HFFc6 (cell line): ENCODE measurements around the gene CCDC127. TPM values are rescaled to one million over a fixed set of nuclear protein-coding genes. Genes with fewer than 3 reads are reported as not detected.
"Not testable (repeated sequence)": the region's sequence is repeated elsewhere in the genome, so short reads cannot be mapped to it uniquely, and the experiment has no call there.

Experiments
- DNase-seq: peaks from one replicate; pipeline ENCODE4 v3.0.0-alpha.2; 2018
- H3K27ac Mint-ChIP-seq: 2 replicates; pipeline ENCODE4 v1.8.0; 2020; ENCODE audit warnings: mild to moderate bottlenecking, mixed read lengths
- H3K27me3 Mint-ChIP-seq: 2 replicates; pipeline ENCODE4 v1.8.0; 2021; ENCODE audit warnings: mild to moderate bottlenecking, moderate library complexity, mixed read lengths; ENCODE audit not compliant: insufficient read depth
- H3K36me3 Mint-ChIP-seq: 2 replicates; pipeline ENCODE4 v1.8.0; 2021; ENCODE audit warnings: low read depth, mixed read lengths
- H3K4me1 Mint-ChIP-seq: 2 replicates; pipeline ENCODE4 v1.8.0; 2020; ENCODE audit warnings: low read depth, mixed read lengths
- H3K4me3 Mint-ChIP-seq: 2 replicates; pipeline ENCODE4 v1.8.0; 2020; ENCODE audit warnings: mild to moderate bottlenecking, moderate library complexity, mixed read lengths
- H3K9me3 Mint-ChIP-seq: 2 replicates; pipeline ENCODE4 v1.8.0; 2020; ENCODE audit warnings: mild to moderate bottlenecking, mixed read lengths
- CTCF ChIP-seq: fragments of 200-600 bp; sonication (generic); IDR thresholded peaks from 2 replicates; pipeline ENCODE4 v1.5.0; 2021; ENCODE audit warnings: antibody characterized with exemption, mild to moderate bottlenecking
- long read RNA-seq: library from polyadenylated mRNA; unstranded; transcript quantifications from one replicate; pipeline ENCODE4 v2.0.0, GENCODE V29; 2019
- total RNA-seq, 6 experiments: library from RNA; stranded (reverse); fragmentation: NEBNext Ultra II Directional; extraction: Animal tissue kit (Norgen Biotek cat#: 25700); gene quantifications; 2 replicates in 1 of 6; 3 replicates in 5 of 6; pipeline ENCODE4 v1.2.3, GENCODE V29; 2021

The CCDC127 gene
- 1 to 10 TPM; 4.5 to 6.6 (median 6.2) TPM for total RNA-seq
- long read RNA-seq, full-length matches to known transcripts = 25 of 27 reads
- long read RNA-seq, partial matches to known transcripts = 0 of 27 reads
- long read RNA-seq, other reads (novel, unspliced or antisense) = 2 of 27 reads

GRCh38 chr5:217494-218456, at the start of gene CCDC127, which contains the start of gene SDHA:
TSS of gene CCDC127 (minus strand) at chr5:218153. CDS start at chr5:216849, 1,304 bp downstream.
TSS of gene SDHA (plus strand) at chr5:218320. CDS start at chr5:218356, 36 bp downstream.
- not testable (repeated sequence) for H3K27me3 Mint-ChIP-seq, H3K9me3 Mint-ChIP-seq
- Mint-ChIP-seq H3K27ac (peak within 1 kb of the TSS; percentile 90), H3K36me3 (peaks cover 28% of the 10 kb centered on the region), H3K4me1 (peaks cover 52% of the 10 kb centered on the region), H3K4me3 (peak within 1 kb of the TSS; percentile 96)
- peak; percentile 81 for DNase-seq
- TF ChIP-seq CTCF = peak; percentile 70

GRCh38 chr5:267716-268115, 49.8 kb upstream of the CCDC127 start:
- Mint-ChIP-seq H3K4me1 (peaks cover 56% of the 10 kb centered on the region), H3K4me3 (no peak overlapping the region), H3K27me3 (peaks cover 4% of the 10 kb centered on the region), H3K9me3 (no peaks in the 10 kb centered on the region), H3K27ac (no peak overlapping the region), H3K36me3 (peaks cover 24% of the 10 kb centered on the region)
- DNase-seq = no peak
- no peak for TF ChIP-seq CTCF

GRCh38 chr5:266311-267026, 48.5 kb upstream of the CCDC127 start:
- not testable (repeated sequence) for H3K9me3 Mint-ChIP-seq, H3K27me3 Mint-ChIP-seq
- Mint-ChIP-seq H3K27ac (peak overlapping the region; percentile 63), H3K4me1 (peaks cover 55% of the 10 kb centered on the region), H3K36me3 (peaks cover 28% of the 10 kb centered on the region), H3K4me3 (peak overlapping the region; percentile 36; the same call in 1 of the 2 replicates)
- DNase-seq = peak; percentile 35

- DNase-seq = no peak
- no peak for TF ChIP-seq CTCF
- H3K9me3 Mint-ChIP-seq = 0 out of 2 replicates have a peak, but pooled peaks cover 3% of the 10 kb centered on the region
- peak overlapping the region; percentile 63; the same call in 1 of the 2 replicates for H3K4me3 Mint-ChIP-seq
- H3K36me3 Mint-ChIP-seq = peaks cover 28% of the 10 kb centered on the region
- H3K27ac Mint-ChIP-seq = peak overlapping the region; percentile 92
- peaks cover 39% of the 10 kb centered on the region for H3K4me1 Mint-ChIP-seq
- H3K27me3 Mint-ChIP-seq = peaks cover 4% of the 10 kb centered on the region; the same call in 1 of the 2 replicates
Measured at GRCh38 chr5:264338-264737, 46.4 kb upstream of the CCDC127 start.

- H3K4me1 Mint-ChIP-seq = peaks cover 36% of the 10 kb centered on the region
Measured at GRCh38 chr5:263275-263974, 45.5 kb upstream of the CCDC127 start.

GRCh38 chr5:257148-257547, 39.2 kb upstream of the CCDC127 start:
- H3K27me3 Mint-ChIP-seq = peaks cover 4% of the 10 kb centered on the region
- no peak for TF ChIP-seq CTCF
- no peak overlapping the region for H3K27ac Mint-ChIP-seq
- peaks cover 45% of the 10 kb centered on the region for H3K36me3 Mint-ChIP-seq
- H3K9me3 Mint-ChIP-seq = peaks cover 11% of the 10 kb centered on the region
- peaks cover 8% of the 10 kb centered on the region for H3K4me1 Mint-ChIP-seq
- DNase-seq = no peak
- no peak overlapping the region for H3K4me3 Mint-ChIP-seq

More at GRCh38 chr5:263275-263974, 45.5 kb upstream of the CCDC127 start:
- peak overlapping the region; percentile 63 for H3K4me3 Mint-ChIP-seq
- peak; percentile 90 for DNase-seq
- not testable (repeated sequence) for H3K9me3 Mint-ChIP-seq, H3K27me3 Mint-ChIP-seq
- peaks cover 29% of the 10 kb centered on the region for H3K36me3 Mint-ChIP-seq
- H3K27ac Mint-ChIP-seq = peak overlapping the region; percentile 92

- Mint-ChIP-seq H3K27ac (0 out of 2 replicates have a peak overlapping the region, but pooled peaks have one; percentile 26), H3K4me1 (peaks cover 11% of the 10 kb centered on the region), H3K36me3 (peaks cover 43% of the 10 kb centered on the region)
- H3K9me3 Mint-ChIP-seq, H3K4me3 Mint-ChIP-seq, DNase-seq, H3K27me3 Mint-ChIP-seq: not testable (repeated sequence)
Measured at GRCh38 chr5:256347-256746, 38.4 kb upstream of the CCDC127 start.

GRCh38 chr5:255116-255515, 37.2 kb upstream of the CCDC127 start:
- H3K9me3 Mint-ChIP-seq, H3K27ac Mint-ChIP-seq, H3K4me3 Mint-ChIP-seq, DNase-seq, H3K27me3 Mint-ChIP-seq: not testable (repeated sequence)
- Mint-ChIP-seq H3K36me3 (peaks cover 45% of the 10 kb centered on the region), H3K4me1 (peaks cover 11% of the 10 kb centered on the region)
